Mucosa of rectum (tissue), 2 donors: ENCODE results near the gene BACH2.
A peak's percentile ranks its signal among the peaks of the same experiment; 100 is the strongest.
"Not testable (repeated sequence)": the region's sequence is repeated elsewhere in the genome, so short reads cannot be mapped to it uniquely, and the experiment has no call there.

ENCODE experiments used
- H3K27ac ChIP-seq, 2 donors: one replicate each; pipeline ENCODE4 v1.7.0; 2013; ENCODE audit warnings: inconsistent platforms in 2 of 2, low read depth in 2 of 2, low read length in 2 of 2
- H3K27me3 ChIP-seq, 2 donors: one replicate each; pipeline ENCODE4 v1.7.0; 2013; ENCODE audit warnings: low read length in 2 of 2; ENCODE audit not compliant: control insufficient read depth in 2 of 2, insufficient read depth in 2 of 2
- H3K36me3 ChIP-seq, 2 donors: one replicate each; pipeline ENCODE4 v1.7.0; 2013; ENCODE audit warnings: low read length in 2 of 2; ENCODE audit not compliant: control insufficient read depth in 2 of 2, insufficient read depth in 2 of 2
- H3K4me1 ChIP-seq, 2 donors: one replicate each; pipeline ENCODE4 v1.7.0; 2013; ENCODE audit warnings: low read length in 2 of 2, mild to moderate bottlenecking in 1 of 2; ENCODE audit not compliant: control insufficient read depth in 2 of 2, insufficient read depth in 2 of 2
- H3K4me3 ChIP-seq, 2 donors: one replicate each; pipeline ENCODE4 v1.7.0; 2013; ENCODE audit warnings: low read length in 2 of 2
- H3K9ac ChIP-seq, 2 donors: one replicate each; pipeline ENCODE4 v1.7.0; 2013; ENCODE audit warnings: low read length in 2 of 2, low read depth in 1 of 2, mild to moderate bottlenecking in 1 of 2
- H3K9me3 ChIP-seq, 2 donors: one replicate each; pipeline ENCODE4 v1.7.0; 2013; ENCODE audit warnings: low read length in 2 of 2; ENCODE audit not compliant: control insufficient read depth in 2 of 2
- donor health status: healthy.
- donor health status: Normal muscosa, but diverticular disease.

Gene BACH2

GRCh38 chr6:90044182-90044832 is 252.3 kb downstream of the BACH2 start:
- Histone ChIP-seq H3K4me3 (no peak overlapping the region), H3K9me3 (no peaks in the 10 kb centered on the region), H3K36me3 (no peaks in the 10 kb centered on the region), H3K4me1 (no peaks in the 10 kb centered on the region), H3K9ac (no peak overlapping the region), H3K27me3 (no peaks in the 10 kb centered on the region), H3K27ac (no peak overlapping the region)

- Histone ChIP-seq H3K4me1 (peaks cover 3 to 5% of the 10 kb centered on the region in 2 donors), H3K4me3 (no peak overlapping the region), H3K27ac (no peak overlapping the region), H3K9me3 (no peaks in the 10 kb centered on the region), H3K27me3 (no peaks in the 10 kb centered on the region), H3K9ac (no peak overlapping the region), H3K36me3 (no peaks in the 10 kb centered on the region)
These were observed 255.7 kb downstream of the BACH2 start for GRCh38 chr6:90040931-90041330.

- H3K27ac ChIP-seq, result no peak overlapping the region
- peaks cover 6 to 8% of the 10 kb centered on the region in 2 donors for H3K4me1 ChIP-seq
- H3K36me3 ChIP-seq, result no peaks in the 10 kb centered on the region
- H3K4me3 ChIP-seq, result no peak overlapping the region
- H3K27me3 ChIP-seq, result no peaks in the 10 kb centered on the region
- H3K9me3 ChIP-seq, result no peaks in the 10 kb centered on the region
- no peak overlapping the region for H3K9ac ChIP-seq
These were observed 256.7 kb downstream of the BACH2 start for GRCh38 chr6:90039911-90040310.

- no peaks in the 10 kb centered on the region for H3K27me3 ChIP-seq
- H3K27ac ChIP-seq, result no peak overlapping the region
- H3K4me3 ChIP-seq, result peak overlapping the region in 1 of 2 donors; percentile 46
- no peaks in the 10 kb centered on the region for H3K9me3 ChIP-seq
- H3K9ac ChIP-seq, result no peak overlapping the region
- H3K4me1 ChIP-seq, result peaks cover 6 to 8% of the 10 kb centered on the region in 2 donors
- no peaks in the 10 kb centered on the region for H3K36me3 ChIP-seq
These were observed 257.5 kb downstream of the BACH2 start for GRCh38 chr6:90038961-90039653.

GRCh38 chr6:90036963-90037362 is 259.7 kb downstream of the BACH2 start:
- Histone ChIP-seq H3K36me3 (no peaks in the 10 kb centered on the region), H3K9me3 (no peaks in the 10 kb centered on the region), H3K4me3 (no peak overlapping the region), H3K27ac (no peak overlapping the region), H3K27me3 (no peaks in the 10 kb centered on the region), H3K4me1 (peaks cover 6 to 8% of the 10 kb centered on the region in 2 donors), H3K9ac (no peak overlapping the region)

GRCh38 chr6:90035047-90035723 is 261.5 kb downstream of the BACH2 start:
- H3K36me3 ChIP-seq, result no peaks in the 10 kb centered on the region
- no peaks in the 10 kb centered on the region for H3K27me3 ChIP-seq
- H3K9ac ChIP-seq, result no peak overlapping the region
- no peaks in the 10 kb centered on the region for H3K9me3 ChIP-seq
- no peak overlapping the region for H3K4me3 ChIP-seq
- H3K27ac ChIP-seq, result no peak overlapping the region
- H3K4me1 ChIP-seq, result peaks cover 6 to 8% of the 10 kb centered on the region in 2 donors

- no peak overlapping the region for H3K4me3 ChIP-seq
- no peaks in the 10 kb centered on the region for H3K36me3 ChIP-seq
- no peak overlapping the region for H3K27ac ChIP-seq
- no peak overlapping the region for H3K9ac ChIP-seq
- peaks cover 5 to 6% of the 10 kb centered on the region in 2 donors for H3K4me1 ChIP-seq
- H3K9me3 ChIP-seq, result no peaks in the 10 kb centered on the region
- no peaks in the 10 kb centered on the region for H3K27me3 ChIP-seq
These were observed 262.8 kb downstream of the BACH2 start for GRCh38 chr6:90033746-90034271.

- H3K4me1 ChIP-seq, H3K4me3 ChIP-seq, H3K27ac ChIP-seq, H3K36me3 ChIP-seq, H3K9me3 ChIP-seq, H3K9ac ChIP-seq, H3K27me3 ChIP-seq: not testable (repeated sequence)
These were observed 264.0 kb downstream of the BACH2 start for GRCh38 chr6:90032489-90033212.

- no peak overlapping the region for H3K9ac ChIP-seq
- H3K36me3 ChIP-seq, result no peaks in the 10 kb centered on the region
- H3K27ac ChIP-seq, result no peak overlapping the region
- H3K4me1 ChIP-seq, result no peaks in the 10 kb centered on the region
- H3K27me3 ChIP-seq, result no peaks in the 10 kb centered on the region
- H3K9me3 ChIP-seq, result no peaks in the 10 kb centered on the region
- H3K4me3 ChIP-seq, result no peak overlapping the region
These were observed 267.5 kb downstream of the BACH2 start for GRCh38 chr6:90028995-90029635.
